HG03558 (cell line): ENCODE measurements around the gene HLA-DMB.
"Not testable (repeated sequence)": the region's sequence is repeated elsewhere in the genome, so short reads cannot be mapped to it uniquely, and the experiment has no call there.

Source experiments
- ATAC-seq: cut with Tn5 transposase; IDR thresholded peaks from one replicate; pipeline ENCODE4 v1.9.1; 2021; ENCODE audit warnings: moderate number of reproducible peaks; ENCODE audit not compliant: unreplicated experiment; ENCODE audit errors: extremely low read depth

HLA-DMB gene

GRCh38 chr6:32952817-32953739 lies 12.2 kb upstream of the HLA-DMB start, which contains the start of gene HLA-DMA:
TSS of gene HLA-DMA (minus strand) at chr6:32953097. CDS start at chr6:32953036, 61 bp downstream.
- peak; percentile 71 for ATAC-seq

DNA sequence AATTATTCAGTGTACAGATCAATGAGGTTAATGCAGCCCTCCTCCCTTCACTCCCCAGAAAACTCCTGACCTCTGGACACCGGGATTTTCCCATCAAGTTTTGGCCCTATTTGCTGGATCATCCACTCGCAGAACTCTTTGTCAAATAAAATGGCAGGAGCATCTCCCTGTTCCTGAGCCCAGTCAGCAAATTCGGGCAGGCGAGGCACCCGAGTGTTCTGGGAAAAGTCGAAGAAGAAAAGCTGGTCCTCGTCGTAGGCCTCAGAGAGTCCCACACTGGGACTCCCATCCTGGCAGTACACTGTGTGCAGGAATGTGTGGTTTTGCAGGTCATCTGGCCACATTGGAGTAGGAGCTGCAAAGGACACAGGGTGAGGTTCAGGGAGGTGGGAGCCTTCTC lies 9.6 kb upstream of the HLA-DMB start:
- ATAC-seq: no peak

DNA sequence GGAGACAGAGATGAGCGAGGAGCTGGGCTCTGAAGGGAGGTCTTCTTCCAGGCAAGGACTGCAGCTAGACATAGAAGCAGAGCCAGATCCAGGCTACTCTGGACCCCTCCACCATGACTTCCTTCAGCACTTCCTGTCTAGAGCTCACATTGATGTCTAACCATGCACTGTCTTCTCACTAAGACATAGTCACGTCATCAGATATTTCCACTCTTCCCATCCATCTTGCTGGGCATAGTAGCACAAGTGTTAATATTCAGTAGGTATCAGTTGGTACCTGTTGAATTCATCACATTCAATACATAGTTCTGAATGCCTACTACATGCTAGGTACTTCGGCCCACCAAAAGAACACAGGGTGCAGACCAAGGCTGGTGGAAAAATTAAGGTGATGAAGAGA lies 9.2 kb upstream of the HLA-DMB start:
- ATAC-seq: no peak

DNA sequence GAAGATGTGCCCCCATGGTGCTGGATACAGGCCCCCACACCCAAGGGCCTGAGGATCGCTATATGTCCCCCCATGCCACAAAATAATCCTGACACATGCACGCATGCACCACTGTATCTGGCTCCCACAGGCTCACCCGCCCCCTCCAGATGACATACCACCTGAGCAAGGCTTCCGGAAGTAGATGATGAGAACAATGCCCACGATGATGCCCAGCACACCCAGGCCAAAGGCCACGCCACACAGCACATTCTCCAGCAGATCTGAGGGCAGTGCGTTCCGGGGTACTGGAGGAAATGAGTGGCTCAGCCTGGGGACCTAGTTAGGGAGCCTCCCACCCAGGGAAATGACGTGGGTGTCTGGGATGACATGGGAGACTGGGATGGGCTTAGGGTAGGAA lies 8.3 kb upstream of the HLA-DMB start:
- no peak for ATAC-seq

GRCh38 chr6:32947552-32948465 lies 7.0 kb upstream of the HLA-DMB start:
- ATAC-seq: no peak

GRCh38 chr6:32946893-32947292 lies 6.1 kb upstream of the HLA-DMB start:
- ATAC-seq: no peak

DNA sequence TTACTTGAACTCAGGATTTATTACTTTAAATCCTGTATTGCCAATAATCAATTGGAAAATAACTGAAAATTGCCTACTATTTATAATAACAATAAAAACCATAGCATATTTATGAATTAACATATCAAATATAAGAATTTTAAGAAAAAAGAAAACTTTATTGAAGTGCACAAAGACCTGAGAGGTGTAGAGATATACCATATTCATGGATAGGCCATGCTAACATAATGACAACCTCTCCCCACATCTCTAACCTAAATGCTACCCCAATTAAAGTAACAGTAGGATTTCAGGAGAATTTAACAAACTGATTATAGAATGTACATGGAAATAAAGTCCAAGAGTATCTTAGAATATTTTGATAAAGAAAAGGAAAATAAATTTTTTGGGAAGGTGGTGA lies 5.1 kb upstream of the HLA-DMB start:
- ATAC-seq: no peak

- no peak for ATAC-seq
Measured at GRCh38 chr6:32945108-32945760, 4.4 kb upstream of the HLA-DMB start.

- peak; percentile 29 for ATAC-seq
Measured at GRCh38 chr6:32943864-32944649, 3.2 kb upstream of the HLA-DMB start.

DNA sequence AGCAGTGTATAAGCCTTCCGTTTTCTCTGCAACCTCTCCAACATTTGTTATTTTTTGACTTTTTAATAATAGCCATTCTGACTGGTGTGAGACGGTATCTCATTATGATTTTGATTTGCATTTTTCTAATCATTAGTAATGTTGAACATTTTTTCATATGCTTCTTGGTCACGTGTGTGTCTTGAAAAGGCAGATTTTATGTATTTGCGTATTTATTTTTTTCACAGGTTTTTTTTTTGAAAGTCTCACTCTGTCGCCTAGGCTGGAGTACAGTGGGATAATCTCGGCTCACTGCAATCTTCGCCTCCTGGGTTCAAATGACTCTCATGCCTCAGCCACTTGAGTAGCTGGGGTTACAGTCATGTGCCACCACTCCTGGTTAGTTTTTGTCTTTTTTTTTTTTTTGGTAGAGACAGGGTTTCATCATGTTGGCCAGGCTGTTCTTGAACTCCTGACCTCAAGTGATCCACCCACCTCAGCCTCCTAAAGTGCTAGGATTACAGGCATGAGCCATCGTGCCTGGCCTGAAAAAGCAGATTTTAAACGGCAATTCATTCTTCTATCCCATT lies 1.8 kb upstream of the HLA-DMB start:
- not testable (repeated sequence) for ATAC-seq

- ATAC-seq: no peak
Measured at GRCh38 chr6:32941214-32941768, 463 bp upstream of the HLA-DMB start.

DNA sequence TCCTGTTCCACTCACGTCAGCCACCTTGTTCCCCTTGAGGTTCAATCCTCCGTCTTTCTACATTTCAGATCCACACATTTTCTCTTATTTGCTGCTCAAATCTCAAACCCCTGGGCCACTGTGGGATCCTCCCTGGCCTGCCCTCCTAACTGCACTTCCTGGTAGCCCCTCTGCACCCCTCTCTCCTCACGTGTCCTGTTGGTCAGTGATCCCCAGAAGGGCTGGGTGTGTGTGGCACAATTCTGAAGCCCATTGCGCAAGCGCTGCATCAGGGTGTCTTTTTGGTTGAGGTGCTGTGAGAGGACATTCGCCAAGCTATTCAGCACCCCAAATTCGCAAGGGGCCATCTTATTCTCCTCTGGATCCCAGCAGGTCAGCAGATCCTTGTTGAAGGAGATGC lies 2.3 kb downstream of the HLA-DMB start:
- ATAC-seq: no peak

DNA sequence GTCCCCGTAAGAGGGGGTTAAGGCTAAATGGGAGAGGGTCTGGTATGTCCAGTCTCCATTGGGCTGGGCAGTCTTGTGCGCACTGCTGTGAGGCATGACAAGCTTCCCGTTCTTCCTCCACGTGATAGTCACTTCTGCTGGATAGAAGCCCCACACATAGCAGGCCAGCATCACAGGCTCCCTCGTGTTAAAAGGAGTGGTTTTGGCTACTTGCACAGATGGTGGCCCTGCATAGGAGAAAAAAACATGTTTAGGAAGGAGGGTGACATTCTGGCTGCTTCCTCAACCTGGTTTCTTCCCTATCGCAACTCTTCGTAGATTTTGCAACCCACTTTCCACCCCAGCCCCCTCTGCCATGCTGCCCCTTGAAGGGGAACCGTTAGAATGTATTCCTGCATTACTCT lies 3.6 kb downstream of the HLA-DMB start:
- no peak for ATAC-seq

GRCh38 chr6:32936239-32937152 lies 4.3 kb downstream of the HLA-DMB start:
- no peak for ATAC-seq

- no peak for ATAC-seq
Measured at GRCh38 chr6:32935551-32936238, 5.1 kb downstream of the HLA-DMB start.

- no peak for ATAC-seq
Measured at GRCh38 chr6:32933661-32934085, 7.2 kb downstream of the HLA-DMB start.

DNA sequence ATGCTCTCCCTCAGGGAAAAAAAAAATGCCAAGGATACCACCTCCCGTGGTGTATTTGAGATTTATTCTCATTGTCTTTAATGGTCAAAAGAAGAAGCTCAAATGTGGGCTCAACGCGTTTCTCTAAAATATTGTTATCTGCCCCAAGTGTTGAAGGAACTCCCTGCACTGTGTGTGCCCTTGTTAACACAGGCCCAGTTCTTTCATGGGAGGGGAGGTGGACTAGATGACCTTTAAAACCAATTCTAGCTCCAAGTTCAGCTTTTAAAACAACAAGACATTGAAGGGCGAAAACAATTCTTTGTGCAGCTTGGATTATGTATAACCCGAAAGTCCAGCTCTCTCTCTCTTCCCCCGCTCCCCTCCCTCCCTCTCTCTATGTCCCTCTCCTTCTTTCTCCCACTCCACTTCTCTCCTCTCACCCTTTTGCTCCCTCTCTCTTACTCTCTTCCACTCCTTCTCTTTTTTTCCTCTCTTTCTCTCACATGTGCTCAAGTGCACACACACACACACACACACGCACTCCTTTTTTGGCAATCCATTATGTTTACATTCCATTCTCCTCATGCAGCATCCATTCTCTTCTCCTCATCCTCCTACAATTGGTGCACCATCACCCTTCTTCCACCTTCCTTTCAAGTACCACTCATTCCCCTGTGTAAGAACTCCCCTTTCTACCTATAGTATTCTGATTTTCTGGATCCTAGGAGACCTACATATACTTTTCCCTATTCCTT lies 8.5 kb downstream of the HLA-DMB start:
- ATAC-seq: no peak
